ENCODE measurements around the gene PXYLP1. TPM values are rescaled to one million over a fixed set of nuclear protein-coding genes. Genes with fewer than 3 reads are reported as not detected.

The PXYLP1 gene
- total RNA-seq, 4 donors from 2014 or later, result 18.5 to 29.7 (median 26.4) TPM

GRCh38 chr3:141243271-141243707, 11.7 kb downstream of the PXYLP1 start:
- intact Hi-C loops (cut with DNase I; ENCODE audit: low total_unique reads), result no loop called here
- Histone ChIP-seq H3K4me3 (no peak overlapping the region), H3K4me1 (no peaks in the 10 kb centered on the region), H3K36me3 (no peaks in the 10 kb centered on the region), H3K27ac (no peak overlapping the region), H3K9me3 (no peaks in the 10 kb centered on the region), H3K27me3 (no peaks in the 10 kb centered on the region)
- TF ChIP-seq POLR2A (IDR thresholded peaks at IDR 0.05), result no peak
- TF ChIP-seq CTCF (IDR thresholded peaks at IDR 0.05), result no peak
- no peak for DNase-seq

GRCh38 chr3:141246224-141246957, 14.8 kb downstream of the PXYLP1 start:
- TF ChIP-seq POLR2A (IDR thresholded peaks at IDR 0.05) (no peak), CTCF (IDR thresholded peaks at IDR 0.05) (no peak)
- intact Hi-C loops (cut with DNase I; ENCODE audit: low total_unique reads), result no loop called here
- Histone ChIP-seq H3K4me1 (no peaks in the 10 kb centered on the region), H3K27ac (no peak overlapping the region), H3K4me3 (no peak overlapping the region), H3K9me3 (no peaks in the 10 kb centered on the region), H3K36me3 (no peaks in the 10 kb centered on the region), H3K27me3 (no peaks in the 10 kb centered on the region)
- DNase-seq, result no peak

GRCh38 chr3:141246958-141247301, 15.3 kb downstream of the PXYLP1 start:
- intact Hi-C loops (cut with DNase I; ENCODE audit: low total_unique reads), result no loop called here
- H3K36me3 ChIP-seq, result no peaks in the 10 kb centered on the region
- TF ChIP-seq CTCF (IDR thresholded peaks at IDR 0.05), result no peak
- TF ChIP-seq POLR2A (IDR thresholded peaks at IDR 0.05), result no peak
- H3K27me3 ChIP-seq, result no peaks in the 10 kb centered on the region
- no peaks in the 10 kb centered on the region for H3K4me1 ChIP-seq
- H3K27ac ChIP-seq, result no peak overlapping the region
- H3K9me3 ChIP-seq, result no peaks in the 10 kb centered on the region
- no peak overlapping the region for H3K4me3 ChIP-seq
- no peak for DNase-seq

- TF ChIP-seq CTCF (IDR thresholded peaks at IDR 0.05) (no peak), POLR2A (IDR thresholded peaks at IDR 0.05) (no peak)
- H3K27ac ChIP-seq, result no peak overlapping the region
- H3K36me3 ChIP-seq, result no peaks in the 10 kb centered on the region
- no peak for DNase-seq
- intact Hi-C loops (cut with DNase I; ENCODE audit: low total_unique reads), result no loop called here
- H3K27me3 ChIP-seq, result no peaks in the 10 kb centered on the region
- no peaks in the 10 kb centered on the region for H3K4me1 ChIP-seq
- H3K4me3 ChIP-seq, result no peak overlapping the region
- H3K9me3 ChIP-seq, result no peaks in the 10 kb centered on the region
These were observed 16.4 kb downstream of the PXYLP1 start for GRCh38 chr3:141248064-141248463.

GRCh38 chr3:141249041-141249440, 17.4 kb downstream of the PXYLP1 start:
- Histone ChIP-seq H3K4me3 (no peak overlapping the region), H3K9me3 (no peaks in the 10 kb centered on the region), H3K27ac (no peak overlapping the region), H3K4me1 (no peaks in the 10 kb centered on the region), H3K36me3 (no peaks in the 10 kb centered on the region), H3K27me3 (no peaks in the 10 kb centered on the region)
- TF ChIP-seq CTCF (IDR thresholded peaks at IDR 0.05) (no peak), POLR2A (IDR thresholded peaks at IDR 0.05) (no peak)
- intact Hi-C loops (cut with DNase I; ENCODE audit: low total_unique reads), result no loop called here
- DNase-seq, result no peak

Measured in uterus (tissue), 4 donors.